Activated CD4-positive, alpha-beta T cell treated with anti-CD3 and anti-CD28 coated beads, Interleukin-2, amount 10 ng/mL, durations not matched to agents 24 days and 14 days (primary cell): ENCODE data around the gene SSX2IP. TPM values are rescaled to one million over a fixed set of nuclear protein-coding genes. Genes with fewer than 3 reads are reported as not detected.

ENCODE experiments used
- DNase-seq: peaks from one replicate; pipeline ENCODE4 v3.0.0; 2022
- H3K27ac Mint-ChIP-seq: one replicate; pipeline ENCODE4 v1.8.0; 2022; ENCODE audit warnings: mild to moderate bottlenecking, mixed read lengths
- H3K27me3 Mint-ChIP-seq: one replicate; pipeline ENCODE4 v1.8.0; 2022; ENCODE audit warnings: mixed read lengths
- H3K36me3 Mint-ChIP-seq: one replicate; pipeline ENCODE4 v1.8.0; 2022; ENCODE audit warnings: low read depth, mild to moderate bottlenecking, mixed read lengths
- H3K4me1 Mint-ChIP-seq: one replicate; pipeline ENCODE4 v1.8.0; 2021; ENCODE audit warnings: mixed read lengths
- H3K4me3 Mint-ChIP-seq: one replicate; pipeline ENCODE4 v1.8.0; 2022; ENCODE audit warnings: mild to moderate bottlenecking, moderate library complexity, mixed read lengths
- H3K9me3 Mint-ChIP-seq: one replicate; pipeline ENCODE4 v1.8.0; 2021; ENCODE audit warnings: mixed read lengths
- intact Hi-C: fragments of 100-400 bp; cut with micrococcal nuclease; formaldehyde crosslinking; loops from one replicate; pipeline ENCODE4 v1.15.1; 2023
- total RNA-seq: library from RNA; stranded (reverse); gene quantifications from 2 replicates; pipeline ENCODE4 v1.2.3, GENCODE V29; 2022

Gene SSX2IP
- total RNA-seq, 1 donor from 2014 or later = 11.8 TPM

GRCh38 chr1:84721152-84721551 is 30.9 kb upstream of the SSX2IP start:
- DNase-seq = no peak
- no peaks in the 10 kb centered on the region for H3K9me3 Mint-ChIP-seq
- intact Hi-C loops = loop anchor here (2.0 kb wide), 1 partner anchor 28 kb away; no protein-coding TSS in a partner anchor
- H3K4me1 Mint-ChIP-seq = peaks cover 2% of the 10 kb centered on the region
- H3K4me3 Mint-ChIP-seq = no peak overlapping the region
- peaks cover 4% of the 10 kb centered on the region for H3K27me3 Mint-ChIP-seq
- no peaks in the 10 kb centered on the region for H3K36me3 Mint-ChIP-seq
- H3K27ac Mint-ChIP-seq = no peak overlapping the region

- Mint-ChIP-seq H3K4me3 (no peak overlapping the region), H3K36me3 (no peaks in the 10 kb centered on the region), H3K9me3 (no peaks in the 10 kb centered on the region), H3K27me3 (peaks cover 4% of the 10 kb centered on the region), H3K27ac (no peak overlapping the region), H3K4me1 (peaks cover 2% of the 10 kb centered on the region)
- intact Hi-C loops = loop anchor here (2.0 kb wide), 1 partner anchor 28 kb away; no protein-coding TSS in a partner anchor
- no peak for DNase-seq
Observed at GRCh38 chr1:84720221-84720780, 30.0 kb upstream of the SSX2IP start.

- peaks cover 2% of the 10 kb centered on the region for H3K4me1 Mint-ChIP-seq
- no peaks in the 10 kb centered on the region for H3K36me3 Mint-ChIP-seq
- peaks cover 6% of the 10 kb centered on the region for H3K27me3 Mint-ChIP-seq
- DNase-seq = no peak
- H3K9me3 Mint-ChIP-seq = no peaks in the 10 kb centered on the region
- intact Hi-C loops = loop anchor here (2.0 kb wide), 1 partner anchor 27 kb away; no protein-coding TSS in a partner anchor
- H3K4me3 Mint-ChIP-seq = no peak overlapping the region
- no peak overlapping the region for H3K27ac Mint-ChIP-seq
Observed at GRCh38 chr1:84719543-84720217, 29.4 kb upstream of the SSX2IP start.

GRCh38 chr1:84715342-84716019 is 25.2 kb upstream of the SSX2IP start:
- Mint-ChIP-seq H3K9me3 (no peaks in the 10 kb centered on the region), H3K4me3 (no peak overlapping the region), H3K4me1 (no peaks in the 10 kb centered on the region), H3K27me3 (peaks cover 8% of the 10 kb centered on the region), H3K36me3 (no peaks in the 10 kb centered on the region), H3K27ac (no peak overlapping the region)
- DNase-seq = no peak
- intact Hi-C loops = no loop called here

- no peak for DNase-seq
- H3K4me1 Mint-ChIP-seq = no peaks in the 10 kb centered on the region
- H3K27ac Mint-ChIP-seq = no peak overlapping the region
- H3K9me3 Mint-ChIP-seq = no peaks in the 10 kb centered on the region
- intact Hi-C loops = no loop called here
- peaks cover 11% of the 10 kb centered on the region for H3K27me3 Mint-ChIP-seq
- no peaks in the 10 kb centered on the region for H3K36me3 Mint-ChIP-seq
- H3K4me3 Mint-ChIP-seq = no peak overlapping the region
Observed at GRCh38 chr1:84712276-84712874, 22.1 kb upstream of the SSX2IP start.

GRCh38 chr1:84711869-84712268 is 21.6 kb upstream of the SSX2IP start:
- intact Hi-C loops = no loop called here
- Mint-ChIP-seq H3K4me3 (no peak overlapping the region), H3K27me3 (peaks cover 11% of the 10 kb centered on the region), H3K27ac (no peak overlapping the region), H3K9me3 (no peaks in the 10 kb centered on the region), H3K4me1 (no peaks in the 10 kb centered on the region), H3K36me3 (no peaks in the 10 kb centered on the region)
- DNase-seq = no peak

- H3K36me3 Mint-ChIP-seq = no peaks in the 10 kb centered on the region
- no peak overlapping the region for H3K4me3 Mint-ChIP-seq
- no peak for DNase-seq
- intact Hi-C loops = no loop called here
- H3K4me1 Mint-ChIP-seq = no peaks in the 10 kb centered on the region
- H3K27me3 Mint-ChIP-seq = peaks cover 11% of the 10 kb centered on the region
- no peaks in the 10 kb centered on the region for H3K9me3 Mint-ChIP-seq
- no peak overlapping the region for H3K27ac Mint-ChIP-seq
Observed at GRCh38 chr1:84711121-84711520, 20.9 kb upstream of the SSX2IP start.

- Mint-ChIP-seq H3K4me3 (no peak overlapping the region), H3K27me3 (peaks cover 6% of the 10 kb centered on the region), H3K4me1 (no peaks in the 10 kb centered on the region), H3K36me3 (no peaks in the 10 kb centered on the region), H3K9me3 (no peaks in the 10 kb centered on the region), H3K27ac (no peak overlapping the region)
- intact Hi-C loops = no loop called here
- DNase-seq = no peak
Observed at GRCh38 chr1:84709131-84709530, 18.9 kb upstream of the SSX2IP start.

- intact Hi-C loops = no loop called here
- peaks cover 5% of the 10 kb centered on the region for H3K27me3 Mint-ChIP-seq
- H3K4me1 Mint-ChIP-seq = no peaks in the 10 kb centered on the region
- no peak for DNase-seq
- no peaks in the 10 kb centered on the region for H3K36me3 Mint-ChIP-seq
- no peak overlapping the region for H3K4me3 Mint-ChIP-seq
- H3K27ac Mint-ChIP-seq = no peak overlapping the region
- no peaks in the 10 kb centered on the region for H3K9me3 Mint-ChIP-seq
Observed at GRCh38 chr1:84708031-84708430, 17.8 kb upstream of the SSX2IP start.

GRCh38 chr1:84705513-84705912 is 15.3 kb upstream of the SSX2IP start:
- Mint-ChIP-seq H3K27me3 (peaks cover 15% of the 10 kb centered on the region), H3K4me3 (no peak overlapping the region), H3K9me3 (no peaks in the 10 kb centered on the region), H3K4me1 (no peaks in the 10 kb centered on the region), H3K36me3 (no peaks in the 10 kb centered on the region), H3K27ac (no peak overlapping the region)
- no peak for DNase-seq
- intact Hi-C loops = no loop called here

- Mint-ChIP-seq H3K27me3 (peaks cover 12% of the 10 kb centered on the region), H3K4me1 (peaks cover 3% of the 10 kb centered on the region), H3K27ac (no peak overlapping the region), H3K9me3 (no peaks in the 10 kb centered on the region), H3K36me3 (no peaks in the 10 kb centered on the region), H3K4me3 (no peak overlapping the region)
- no peak for DNase-seq
- intact Hi-C loops = no loop called here
Observed at GRCh38 chr1:84704872-84705417, 14.7 kb upstream of the SSX2IP start.

GRCh38 chr1:84703431-84703830 is 13.2 kb upstream of the SSX2IP start:
- Mint-ChIP-seq H3K27me3 (peaks cover 12% of the 10 kb centered on the region), H3K9me3 (no peaks in the 10 kb centered on the region)

GRCh38 chr1:84702143-84702542 is 11.9 kb upstream of the SSX2IP start:
- intact Hi-C loops = no loop called here
- H3K4me1 Mint-ChIP-seq = peaks cover 5% of the 10 kb centered on the region
- H3K27ac Mint-ChIP-seq = no peak overlapping the region
- DNase-seq = no peak
- no peaks in the 10 kb centered on the region for H3K36me3 Mint-ChIP-seq
- H3K9me3 Mint-ChIP-seq = no peaks in the 10 kb centered on the region
- H3K27me3 Mint-ChIP-seq = peaks cover 10% of the 10 kb centered on the region
- no peak overlapping the region for H3K4me3 Mint-ChIP-seq

More at GRCh38 chr1:84703431-84703830, 13.2 kb upstream of the SSX2IP start:
- DNase-seq = no peak
- Mint-ChIP-seq H3K36me3 (no peaks in the 10 kb centered on the region), H3K27ac (no peak overlapping the region), H3K4me3 (no peak overlapping the region), H3K4me1 (peaks cover 5% of the 10 kb centered on the region)
- intact Hi-C loops = no loop called here

- peaks cover 5% of the 10 kb centered on the region for H3K4me1 Mint-ChIP-seq
- no peaks in the 10 kb centered on the region for H3K36me3 Mint-ChIP-seq
- DNase-seq = no peak
- H3K4me3 Mint-ChIP-seq = no peak overlapping the region
- no peak overlapping the region for H3K27ac Mint-ChIP-seq
- intact Hi-C loops = no loop called here
- H3K27me3 Mint-ChIP-seq = peaks cover 10% of the 10 kb centered on the region
- no peaks in the 10 kb centered on the region for H3K9me3 Mint-ChIP-seq
Observed at GRCh38 chr1:84701376-84701775, 11.1 kb upstream of the SSX2IP start.
